ENCODE data around the gene KDM5C. TPM values are rescaled to one million over a fixed set of nuclear protein-coding genes. Genes with fewer than 3 reads are reported as not detected.
A peak's percentile ranks its signal among the peaks of the same experiment; 100 is the strongest.

KDM5C gene
- total RNA-seq, result 100 to 1,000 TPM in 1 of 2 donors, 10 to 100 TPM in 1; 99.4 to 102 TPM

DNA sequence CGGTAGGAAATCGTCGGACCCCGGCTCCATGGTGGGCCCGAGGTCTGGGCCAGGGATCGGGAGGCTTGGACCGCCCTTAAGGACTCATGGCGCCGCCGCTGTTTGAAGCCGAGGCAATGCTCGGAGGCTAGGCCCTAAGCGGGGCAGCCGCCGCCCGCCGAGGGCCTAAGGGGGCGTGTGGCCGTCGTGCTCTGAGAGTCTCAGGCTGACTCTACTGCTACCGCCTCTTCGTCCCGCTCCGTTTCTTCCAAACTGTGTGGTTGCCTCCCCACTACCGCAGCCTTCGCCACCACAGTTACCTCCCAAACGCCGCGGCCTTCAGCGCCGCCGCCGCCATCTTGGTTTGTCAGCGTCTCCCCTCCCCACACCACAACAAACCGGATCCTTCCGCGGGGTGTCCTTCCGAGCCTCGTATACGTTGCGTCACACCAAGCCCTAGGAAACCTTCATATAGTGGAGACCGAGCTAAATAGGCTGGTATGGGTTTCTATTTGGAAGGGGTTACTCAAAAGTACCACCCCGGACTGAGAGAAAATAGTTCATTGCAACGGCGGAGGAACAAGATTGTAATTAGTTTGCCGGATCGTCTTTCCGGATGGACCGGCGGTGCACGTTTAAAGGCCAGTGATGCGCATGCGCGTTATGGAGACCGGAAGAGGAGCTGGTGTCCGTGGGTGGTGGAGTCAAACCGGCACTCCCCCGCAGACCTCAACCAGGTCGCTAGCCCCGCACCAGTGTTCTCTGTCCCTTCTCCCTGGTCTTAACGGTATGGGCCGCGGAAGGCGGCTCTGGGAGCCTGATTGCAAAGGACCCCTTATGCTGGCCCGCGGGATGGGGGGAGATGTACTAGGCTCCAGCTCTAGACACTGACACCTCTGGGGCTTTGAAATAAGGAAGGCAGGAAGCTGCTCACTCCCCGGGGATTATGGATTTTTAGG is at the start of gene KDM5C:
Gene KDM5C, minus strand, starts transcription at position 348 of the 938 bp plus-strand sequence. Its CDS starts 318 bp downstream, at position 30.
- H3K4me1 ChIP-seq (replicated peaks), result no peaks in the 10 kb centered on the region
- peak within 1 kb of the TSS; percentile 59 to 60 for H3K4me3 ChIP-seq
- no peaks in the 10 kb centered on the region for H3K36me3 ChIP-seq
- no peaks in the 10 kb centered on the region for H3K27me3 ChIP-seq (replicated peaks; ENCODE audit: insufficient read depth)
- under 1% methylated on average over 45 of the region's 67 CpGs for WGBS
- TF ChIP-seq POLR2A (IDR thresholded peaks at IDR 0.05) (peak; percentile 30), POLR2AphosphoS5 (IDR thresholded peaks at IDR 0.05) (peak; percentile 82)
- TF ChIP-seq, protein P1, sequence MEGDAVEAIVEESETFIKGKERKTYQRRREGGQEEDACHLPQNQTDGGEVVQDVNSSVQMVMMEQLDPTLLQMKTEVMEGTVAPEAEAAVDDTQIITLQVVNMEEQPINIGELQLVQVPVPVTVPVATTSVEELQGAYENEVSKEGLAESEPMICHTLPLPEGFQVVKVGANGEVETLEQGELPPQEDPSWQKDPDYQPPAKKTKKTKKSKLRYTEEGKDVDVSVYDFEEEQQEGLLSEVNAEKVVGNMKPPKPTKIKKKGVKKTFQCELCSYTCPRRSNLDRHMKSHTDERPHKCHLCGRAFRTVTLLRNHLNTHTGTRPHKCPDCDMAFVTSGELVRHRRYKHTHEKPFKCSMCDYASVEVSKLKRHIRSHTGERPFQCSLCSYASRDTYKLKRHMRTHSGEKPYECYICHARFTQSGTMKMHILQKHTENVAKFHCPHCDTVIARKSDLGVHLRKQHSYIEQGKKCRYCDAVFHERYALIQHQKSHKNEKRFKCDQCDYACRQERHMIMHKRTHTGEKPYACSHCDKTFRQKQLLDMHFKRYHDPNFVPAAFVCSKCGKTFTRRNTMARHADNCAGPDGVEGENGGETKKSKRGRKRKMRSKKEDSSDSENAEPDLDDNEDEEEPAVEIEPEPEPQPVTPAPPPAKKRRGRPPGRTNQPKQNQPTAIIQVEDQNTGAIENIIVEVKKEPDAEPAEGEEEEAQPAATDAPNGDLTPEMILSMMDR (IDR thresholded peaks at IDR 0.05), result no peak
- intact Hi-C loops (cut with DNase I), result no loop called here
- H3K9me3 ChIP-seq, result no peaks in the 10 kb centered on the region
- peak within 1 kb of the TSS; percentile 83 to 87 for H3K27ac ChIP-seq
- peak; percentile 83 for DNase-seq (ENCODE audit: low spot score)

DNA sequence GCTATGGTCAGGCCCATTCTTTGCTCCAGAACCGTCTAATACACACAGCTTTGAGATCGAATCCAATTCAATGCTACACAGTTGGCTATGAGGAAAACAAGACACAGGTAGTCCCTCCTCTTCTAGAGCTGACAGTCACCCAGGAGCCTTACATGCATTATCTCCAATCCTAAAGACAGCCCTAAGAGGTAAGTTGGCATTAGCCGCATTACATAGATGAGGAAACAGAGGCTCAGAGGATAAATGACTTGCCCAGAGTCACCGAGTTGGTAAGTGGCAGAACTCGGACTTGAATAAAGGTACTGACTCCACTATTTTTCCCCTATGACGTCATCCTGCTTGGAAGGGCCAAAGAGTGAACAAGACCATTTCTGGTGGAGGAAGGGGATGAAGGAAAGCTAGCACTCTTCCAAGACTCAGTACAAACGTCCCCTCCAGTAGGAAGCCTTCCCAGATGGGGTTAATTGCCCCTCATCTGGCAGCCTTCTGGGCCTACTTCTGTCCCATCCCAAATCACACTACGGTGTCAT is 47.9 kb upstream of the KDM5C start:
- no peaks in the 10 kb centered on the region for H3K9me3 ChIP-seq
- no peak overlapping the region for H3K4me3 ChIP-seq
- WGBS, result 75% methylated on average over 8 of the region's 8 CpGs
- intact Hi-C loops (cut with DNase I), result no loop called here
- no peaks in the 10 kb centered on the region for H3K4me1 ChIP-seq (replicated peaks)
- no peak overlapping the region for H3K27ac ChIP-seq
- TF ChIP-seq POLR2AphosphoS5 (IDR thresholded peaks at IDR 0.05) (no peak), POLR2A (IDR thresholded peaks at IDR 0.05) (no peak)
- TF ChIP-seq, protein P1 (IDR thresholded peaks at IDR 0.05), result no peak
- H3K27me3 ChIP-seq (replicated peaks; ENCODE audit: insufficient read depth), result no peaks in the 10 kb centered on the region
- DNase-seq (ENCODE audit: low spot score), result no peak
- H3K36me3 ChIP-seq, result no peaks in the 10 kb centered on the region

DNA sequence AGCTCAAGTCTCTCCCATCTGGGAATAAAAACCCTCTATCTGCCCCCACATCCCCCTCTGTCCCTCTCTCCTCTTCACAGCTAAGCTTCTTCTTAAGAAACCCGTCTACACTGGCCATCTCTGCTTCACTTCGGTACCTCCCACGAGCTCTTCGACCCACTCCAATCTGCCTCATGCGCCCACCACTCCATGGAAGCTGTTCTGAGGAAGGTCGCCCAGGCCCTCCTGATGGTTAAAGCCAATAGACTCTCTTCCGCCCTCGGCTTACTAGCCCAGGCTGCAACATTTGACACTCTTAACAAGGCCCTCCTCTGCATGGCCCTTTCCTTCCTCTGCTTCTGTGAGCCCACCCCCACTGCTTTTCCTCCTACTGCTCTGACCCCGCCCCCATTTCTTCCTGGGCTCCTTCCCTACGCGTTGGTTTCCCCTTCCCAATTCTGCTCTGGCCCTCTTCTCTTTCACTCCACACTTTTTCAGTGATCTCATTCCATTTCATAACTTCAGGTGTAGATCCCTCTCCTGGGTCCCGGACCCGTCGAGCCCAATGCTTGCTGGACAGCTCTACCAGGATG is 44.6 kb upstream of the KDM5C start:
- 92% methylated on average over 14 of the region's 14 CpGs for WGBS
- no peaks in the 10 kb centered on the region for H3K36me3 ChIP-seq
- H3K27me3 ChIP-seq (replicated peaks; ENCODE audit: insufficient read depth), result no peaks in the 10 kb centered on the region
- TF ChIP-seq POLR2AphosphoS5 (IDR thresholded peaks at IDR 0.05) (no peak), POLR2A (IDR thresholded peaks at IDR 0.05) (no peak)
- TF ChIP-seq, protein P1 (IDR thresholded peaks at IDR 0.05), result no peak
- no peaks in the 10 kb centered on the region for H3K9me3 ChIP-seq
- no peak overlapping the region for H3K27ac ChIP-seq
- no peak overlapping the region for H3K4me3 ChIP-seq
- intact Hi-C loops (cut with DNase I), result no loop called here
- no peak for DNase-seq (ENCODE audit: low spot score)
- H3K4me1 ChIP-seq (replicated peaks), result no peaks in the 10 kb centered on the region

GRCh38 chrX:53268173-53268572 is 43.2 kb upstream of the KDM5C start:
- H3K4me3 ChIP-seq, result no peak overlapping the region
- H3K27me3 ChIP-seq (replicated peaks; ENCODE audit: insufficient read depth), result no peaks in the 10 kb centered on the region
- intact Hi-C loops (cut with DNase I), result no loop called here
- H3K4me1 ChIP-seq (replicated peaks), result no peaks in the 10 kb centered on the region
- 40% methylated on average over 7 of the region's 7 CpGs for WGBS
- no peaks in the 10 kb centered on the region for H3K9me3 ChIP-seq
- no peak for DNase-seq (ENCODE audit: low spot score)
- TF ChIP-seq POLR2A (IDR thresholded peaks at IDR 0.05) (no peak), POLR2AphosphoS5 (IDR thresholded peaks at IDR 0.05) (no peak)
- TF ChIP-seq, protein P1 (IDR thresholded peaks at IDR 0.05), result no peak
- no peaks in the 10 kb centered on the region for H3K36me3 ChIP-seq
- no peak overlapping the region for H3K27ac ChIP-seq
